Endothelial cell (in vitro differentiated cells): ENCODE data around the gene KLHL34. TPM values are rescaled to one million over a fixed set of nuclear protein-coding genes. Genes with fewer than 3 reads are reported as not detected.

Experiments
- DNase-seq: peaks from one replicate; pipeline ENCODE4 v3.0.0; 2021; ENCODE audit warnings: low spot score
- H3K27ac Mint-ChIP-seq: one replicate; pipeline ENCODE4 v1.8.0; 2021; ENCODE audit warnings: mixed read lengths, inconsistent platforms; ENCODE audit not compliant: unreplicated experiment
- H3K27me3 Mint-ChIP-seq: one replicate; pipeline ENCODE4 v1.8.0; 2021; ENCODE audit warnings: mild to moderate bottlenecking, moderate library complexity, mixed read lengths, inconsistent platforms; ENCODE audit not compliant: unreplicated experiment
- H3K36me3 Mint-ChIP-seq: one replicate; pipeline ENCODE4 v1.8.0; 2021; ENCODE audit warnings: mild to moderate bottlenecking, low read depth, mixed read lengths, inconsistent platforms; ENCODE audit not compliant: unreplicated experiment
- H3K4me1 Mint-ChIP-seq: one replicate; pipeline ENCODE4 v1.8.0; 2021; ENCODE audit warnings: mild to moderate bottlenecking, mixed read lengths, inconsistent platforms; ENCODE audit not compliant: unreplicated experiment
- H3K4me3 Mint-ChIP-seq: one replicate; pipeline ENCODE4 v1.8.0; 2021; ENCODE audit warnings: mild to moderate bottlenecking, mixed read lengths, inconsistent platforms; ENCODE audit not compliant: unreplicated experiment
- H3K9me3 Mint-ChIP-seq: one replicate; pipeline ENCODE4 v1.8.0; 2021; ENCODE audit warnings: mixed read lengths, inconsistent platforms; ENCODE audit not compliant: unreplicated experiment
- total RNA-seq: library from RNA; stranded (reverse); fragmentation: NEBNext Ultra II Directional; extraction: Animal tissue kit (Norgen Biotek cat#: 25700); gene quantifications from one replicate; pipeline ENCODE4 v1.2.1, GENCODE V29; 2021; ENCODE audit not compliant: unreplicated experiment
- TF ChIP-seq, protein P1 (sequence below): fragments of 200-600 bp; sonication (generic); IDR thresholded peaks from one replicate; pipeline ENCODE4 v1.5.0; 2021; ENCODE audit warnings: antibody characterized with exemption; ENCODE audit not compliant: unreplicated experiment

KLHL34 gene
- total RNA-seq, 1 donor from 2014 or later = not detected

DNA sequence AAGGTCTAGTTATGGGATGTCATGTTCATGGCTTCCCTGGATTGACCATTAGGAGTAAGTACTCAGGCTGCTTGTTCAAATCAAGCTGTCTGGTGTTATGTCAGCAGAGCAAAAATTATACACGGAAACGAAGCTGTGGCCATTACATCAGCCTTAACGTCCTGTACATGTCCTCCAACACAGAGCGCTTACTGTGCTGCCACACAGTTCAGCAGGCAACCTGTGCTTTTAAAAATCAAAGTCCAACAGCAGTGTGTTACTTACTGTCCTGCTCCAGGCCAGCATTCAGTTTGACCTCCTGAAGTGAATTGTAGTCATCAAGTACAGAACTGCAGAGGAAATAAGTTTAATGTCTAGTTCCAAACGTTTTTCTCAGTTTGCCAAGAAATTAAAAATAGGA is 46.0 kb downstream of the KLHL34 start:
- no peak overlapping the region for H3K4me3 Mint-ChIP-seq
- DNase-seq = no peak
- no peaks in the 10 kb centered on the region for H3K9me3 Mint-ChIP-seq
- H3K27ac Mint-ChIP-seq = no peak overlapping the region
- no peaks in the 10 kb centered on the region for H3K27me3 Mint-ChIP-seq
- H3K4me1 Mint-ChIP-seq = no peaks in the 10 kb centered on the region
- no peaks in the 10 kb centered on the region for H3K36me3 Mint-ChIP-seq
- TF ChIP-seq, protein P1, sequence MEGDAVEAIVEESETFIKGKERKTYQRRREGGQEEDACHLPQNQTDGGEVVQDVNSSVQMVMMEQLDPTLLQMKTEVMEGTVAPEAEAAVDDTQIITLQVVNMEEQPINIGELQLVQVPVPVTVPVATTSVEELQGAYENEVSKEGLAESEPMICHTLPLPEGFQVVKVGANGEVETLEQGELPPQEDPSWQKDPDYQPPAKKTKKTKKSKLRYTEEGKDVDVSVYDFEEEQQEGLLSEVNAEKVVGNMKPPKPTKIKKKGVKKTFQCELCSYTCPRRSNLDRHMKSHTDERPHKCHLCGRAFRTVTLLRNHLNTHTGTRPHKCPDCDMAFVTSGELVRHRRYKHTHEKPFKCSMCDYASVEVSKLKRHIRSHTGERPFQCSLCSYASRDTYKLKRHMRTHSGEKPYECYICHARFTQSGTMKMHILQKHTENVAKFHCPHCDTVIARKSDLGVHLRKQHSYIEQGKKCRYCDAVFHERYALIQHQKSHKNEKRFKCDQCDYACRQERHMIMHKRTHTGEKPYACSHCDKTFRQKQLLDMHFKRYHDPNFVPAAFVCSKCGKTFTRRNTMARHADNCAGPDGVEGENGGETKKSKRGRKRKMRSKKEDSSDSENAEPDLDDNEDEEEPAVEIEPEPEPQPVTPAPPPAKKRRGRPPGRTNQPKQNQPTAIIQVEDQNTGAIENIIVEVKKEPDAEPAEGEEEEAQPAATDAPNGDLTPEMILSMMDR = no peak

- H3K36me3 Mint-ChIP-seq = no peaks in the 10 kb centered on the region
Measured at GRCh38 chrX:21610168-21610567, 48.0 kb downstream of the KLHL34 start.

DNA sequence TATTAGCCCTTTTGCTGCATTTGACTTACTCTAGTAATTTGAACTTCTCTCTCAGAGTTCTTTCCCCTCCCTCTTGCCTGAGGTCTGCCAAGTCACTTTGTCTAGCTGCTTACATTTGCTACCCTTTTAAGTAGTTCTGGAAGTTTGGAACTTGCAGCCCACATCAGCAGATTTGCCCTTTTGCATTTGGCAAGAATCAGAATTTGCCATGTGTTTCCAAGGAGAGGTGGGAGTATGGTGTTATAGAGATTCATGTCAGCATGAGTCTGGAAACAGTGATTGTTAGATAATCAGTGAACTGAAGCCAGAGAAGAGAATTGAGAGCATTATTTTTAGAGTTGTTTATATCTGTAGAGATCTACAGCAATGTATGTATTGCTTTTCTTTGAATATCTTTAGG is 52.1 kb downstream of the KLHL34 start:
- no peak overlapping the region for H3K27ac Mint-ChIP-seq
- H3K36me3 Mint-ChIP-seq = no peaks in the 10 kb centered on the region
- H3K27me3 Mint-ChIP-seq = no peaks in the 10 kb centered on the region
- no peaks in the 10 kb centered on the region for H3K4me1 Mint-ChIP-seq
- H3K4me3 Mint-ChIP-seq = no peak overlapping the region
- H3K9me3 Mint-ChIP-seq = no peaks in the 10 kb centered on the region
- TF ChIP-seq, protein P1 = no peak
- DNase-seq = no peak

More at GRCh38 chrX:21610168-21610567, 48.0 kb downstream of the KLHL34 start:
- TF ChIP-seq, protein P1 = no peak
- no peaks in the 10 kb centered on the region for H3K4me1 Mint-ChIP-seq
- no peak overlapping the region for H3K27ac Mint-ChIP-seq
- H3K27me3 Mint-ChIP-seq = no peaks in the 10 kb centered on the region
- H3K9me3 Mint-ChIP-seq = no peaks in the 10 kb centered on the region
- no peak overlapping the region for H3K4me3 Mint-ChIP-seq
- DNase-seq = no peak

Other genes with a start within 250 kb of the KLHL34 start
- gene SMPX, start 99.8 kb upstream of the KLHL34 start, total RNA-seq = not detected
- gene MBTPS2, start 181.3 kb upstream of the KLHL34 start, total RNA-seq = 9.4 TPM
- 1.6 TPM for gene YY2, start 197.7 kb upstream of the KLHL34 start, total RNA-seq